HUES6 (cell line): ENCODE data around the gene IGHMBP2.

ENCODE experiments used
- H3K27ac ChIP-seq: 2 replicates; pipeline ENCODE4 v1.7.0; 2013; ENCODE audit warnings: low read depth, mild to moderate bottlenecking, low read length, inconsistent platforms
- H3K27me3 ChIP-seq: 2 replicates; pipeline ENCODE4 v1.6.1; 2013; ENCODE audit warnings: low read length; ENCODE audit not compliant: control insufficient read depth, insufficient read depth
- H3K36me3 ChIP-seq: 2 replicates; pipeline ENCODE4 v1.6.1; 2013; ENCODE audit warnings: low read length; ENCODE audit not compliant: control insufficient read depth, insufficient read depth
- H3K4me1 ChIP-seq: 2 replicates; pipeline ENCODE4 v1.6.1; 2013; ENCODE audit warnings: low read length; ENCODE audit not compliant: control insufficient read depth, insufficient read depth
- H3K4me3 ChIP-seq: 2 replicates; pipeline ENCODE4 v1.5.1; 2013; ENCODE audit warnings: low read depth, low read length
- H3K9ac ChIP-seq: one replicate; pipeline ENCODE4 v1.6.1; 2013; ENCODE audit warnings: mild to moderate bottlenecking, low read length
- H3K9me3 ChIP-seq: 2 replicates; pipeline ENCODE4 v1.6.1; 2013; ENCODE audit warnings: low read depth, low read length; ENCODE audit not compliant: control insufficient read depth, insufficient read depth

Gene IGHMBP2

GRCh38 chr11:68979931-68980775 is 76.5 kb downstream of the IGHMBP2 start:
- Histone ChIP-seq H3K36me3 (no peaks in the 10 kb centered on the region), H3K27ac (no peak overlapping the region), H3K4me3 (no peak overlapping the region), H3K4me1 (peaks cover 9% of the 10 kb centered on the region), H3K9ac (no peak overlapping the region), H3K27me3 (no peaks in the 10 kb centered on the region), H3K9me3 (peaks cover 4% of the 10 kb centered on the region; the same call in 1 of the 2 replicates)

GRCh38 chr11:68980776-68981065 is 77.0 kb downstream of the IGHMBP2 start, which contains the start of gene MRGPRD:
MRGPRD (minus strand) TSS chr11:68980986; CDS start chr11:68980986, 0 bp downstream.
- no peak within 1 kb of the TSS for H3K9ac ChIP-seq
- peaks cover 9% of the 10 kb centered on the region for H3K4me1 ChIP-seq
- H3K4me3 ChIP-seq, result no peak within 1 kb of the TSS
- no peaks in the 10 kb centered on the region for H3K27me3 ChIP-seq
- peaks cover 4% of the 10 kb centered on the region; the same call in 1 of the 2 replicates for H3K9me3 ChIP-seq
- no peaks in the 10 kb centered on the region for H3K36me3 ChIP-seq
- H3K27ac ChIP-seq, result no peak within 1 kb of the TSS

GRCh38 chr11:68982134-68982533 is 78.4 kb downstream of the IGHMBP2 start:
- no peak overlapping the region for H3K4me3 ChIP-seq
- no peak overlapping the region for H3K9ac ChIP-seq
- no peaks in the 10 kb centered on the region for H3K36me3 ChIP-seq
- H3K27me3 ChIP-seq, result no peaks in the 10 kb centered on the region
- peaks cover 9% of the 10 kb centered on the region for H3K4me1 ChIP-seq
- H3K27ac ChIP-seq, result no peak overlapping the region
- H3K9me3 ChIP-seq, result peaks cover 4% of the 10 kb centered on the region

GRCh38 chr11:68983801-68984200 is 80.1 kb downstream of the IGHMBP2 start:
- H3K27ac ChIP-seq, result no peak overlapping the region
- no peak overlapping the region for H3K4me3 ChIP-seq
- no peaks in the 10 kb centered on the region for H3K27me3 ChIP-seq
- no peaks in the 10 kb centered on the region for H3K36me3 ChIP-seq
- H3K9me3 ChIP-seq, result peaks cover 4% of the 10 kb centered on the region
- peaks cover 9% of the 10 kb centered on the region for H3K4me1 ChIP-seq
- no peak overlapping the region for H3K9ac ChIP-seq

- Histone ChIP-seq H3K4me3 (no peak overlapping the region), H3K9ac (no peak overlapping the region), H3K9me3 (peaks cover under 1% of the 10 kb centered on the region), H3K4me1 (no peaks in the 10 kb centered on the region), H3K36me3 (no peaks in the 10 kb centered on the region), H3K27ac (no peak overlapping the region), H3K27me3 (no peaks in the 10 kb centered on the region)
These were observed 83.5 kb downstream of the IGHMBP2 start for GRCh38 chr11:68987211-68987610.

GRCh38 chr11:68988491-68988890 is 84.8 kb downstream of the IGHMBP2 start:
- Histone ChIP-seq H3K9ac (no peak overlapping the region), H3K9me3 (no peaks in the 10 kb centered on the region; the same call in 1 of the 2 replicates), H3K4me3 (no peak overlapping the region), H3K27ac (no peak overlapping the region), H3K4me1 (no peaks in the 10 kb centered on the region), H3K27me3 (no peaks in the 10 kb centered on the region), H3K36me3 (no peaks in the 10 kb centered on the region)
